H1 (cell line): ENCODE data around the gene HBM. TPM values are rescaled to one million over a fixed set of nuclear protein-coding genes. Genes with fewer than 3 reads are reported as not detected.

Experiments
- ASH2L ChIP-seq: fragments of 200-600, 300-600 bp; sonication (generic); IDR thresholded peaks from one replicate; pipeline ENCODE4 v1.7.1; 2017; ENCODE audit warnings: low read length
- BACH1 ChIP-seq: IDR thresholded peaks from 2 replicates; pipeline ENCODE4 v1.6.1; 2012; ENCODE audit warnings: low read length, improper control_type of control experiment
- CBX5 ChIP-seq: fragments of 300-800, 300-1000 bp; sonication (generic); IDR thresholded peaks from 2 replicates; pipeline ENCODE4 v1.7.1; 2016; ENCODE audit warnings: antibody characterized with exemption, low read length, low read depth
- CEBPB ChIP-seq: IDR thresholded peaks from 2 replicates; pipeline ENCODE4 v1.6.1; 2012; ENCODE audit warnings: low read depth, low read length
- CREB1 ChIP-seq: IDR thresholded peaks from 2 replicates; pipeline ENCODE4 v1.6.1; 2012; ENCODE audit warnings: inconsistent platforms
- CTBP2 ChIP-seq: IDR thresholded peaks from 2 replicates; pipeline ENCODE4 v1.7.0; 2011; ENCODE audit warnings: borderline replicate concordance, mild to moderate bottlenecking, moderate library complexity, mixed read lengths, low read length; ENCODE audit not compliant: insufficient read depth, insufficient read length
- EZH2 ChIP-seq: fragments of 200-600 bp; sonication (generic); IDR thresholded peaks from 2 replicates; pipeline ENCODE4 v1.7.1; 2012; ENCODE audit warnings: low read depth, mild to moderate bottlenecking, moderate library complexity, low read length, inconsistent platforms; ENCODE audit not compliant: severe bottlenecking
- JUND ChIP-seq: IDR thresholded peaks from 2 replicates; pipeline ENCODE4 v1.6.1; 2011; ENCODE audit warnings: mild to moderate bottlenecking, improper control_type of control experiment, low read length
- KDM1A ChIP-seq: fragments of 200-600, 300-600 bp; sonication (generic); IDR thresholded peaks from 2 replicates; pipeline ENCODE4 v1.7.1; 2016; ENCODE audit warnings: mild to moderate bottlenecking, low read length, borderline replicate concordance
- NRF1 ChIP-seq: IDR thresholded peaks from 2 replicates; pipeline ENCODE4 v1.6.1; 2011; ENCODE audit warnings: mild to moderate bottlenecking, low read depth, low read length, improper control_type of control experiment
- POLR2A ChIP-seq, 2 experiments: IDR thresholded peaks; 1 replicate in 1 of 2; 2 replicates in 1 of 2; pipeline ENCODE4 v1.6.1; 2011; ENCODE audit warnings: low read depth in 2 of 2, low read length in 2 of 2, mild to moderate bottlenecking in 2 of 2; ENCODE audit errors: control extremely low read depth in 1 of 2
- POLR2AphosphoS5 ChIP-seq: IDR thresholded peaks from 2 replicates; pipeline ENCODE4 v1.6.1; 2011; ENCODE audit warnings: low read depth, low read length
- POU5F1 ChIP-seq: IDR thresholded peaks from 2 replicates; pipeline ENCODE4 v1.6.1; 2011; ENCODE audit warnings: low read depth, mild to moderate bottlenecking, low read length, moderate library complexity
- RAD21 ChIP-seq, 2 experiments: IDR thresholded peaks in 1 of 2; conservative IDR thresholded peaks in 1 of 2; 2 replicates each; pipeline ENCODE4 v1.6.1; 2011; ENCODE audit warnings: low read depth in 2 of 2, low read length in 2 of 2, improper control_type of control experiment in 1 of 2, inconsistent platforms in 1 of 2, mild to moderate bottlenecking in 1 of 2, moderate library complexity in 1 of 2
- SIX5 ChIP-seq: IDR thresholded peaks from 2 replicates; pipeline ENCODE4 v1.6.1; 2011; ENCODE audit warnings: mild to moderate bottlenecking, low read depth, low read length
- SP2 ChIP-seq: IDR thresholded peaks from 2 replicates; pipeline ENCODE4 v1.6.1; 2012; ENCODE audit warnings: mild to moderate bottlenecking, low read length, inconsistent platforms
- SUZ12 ChIP-seq: fragments of 200-600 bp; sonication (generic); IDR thresholded peaks from 2 replicates; pipeline ENCODE4 v1.6.1; 2012; ENCODE audit warnings: mild to moderate bottlenecking, inconsistent platforms, low read length, moderate library complexity, mixed read lengths
- TAF7 ChIP-seq: optimal IDR thresholded peaks from 2 replicates; pipeline ENCODE3; 2011; ENCODE audit warnings: low read depth, mild to moderate bottlenecking, inconsistent platforms, low read length, moderate library complexity, borderline replicate concordance
- TEAD4 ChIP-seq: IDR thresholded peaks from 2 replicates; pipeline ENCODE4 v1.6.1; 2012; ENCODE audit warnings: low read depth, low read length, inconsistent platforms, mixed read lengths
- ZNF274 ChIP-seq: IDR thresholded peaks from 2 replicates; pipeline ENCODE4 v1.7.0; 2012; ENCODE audit warnings: low read length, borderline replicate concordance; ENCODE audit errors: extremely low read depth
- polyA plus RNA-seq, 7 experiments: library from polyadenylated mRNA; depleted of rRNA in 3 of 7; stranded (reverse) in 5 of 7; unstranded in 2 of 7; fragments of >200 nt in 5 of 7; fragments of 200-250 nt in 2 of 7; gene quantifications; 1 replicate in 5 of 7; 2 replicates in 1 of 7; 4 replicates in 1 of 7; pipeline versions ENCODE4 v1.2.1 to v1.2.3, GENCODE V29; 2011 to 2013; ENCODE audit warnings: missing spikeins in 2 of 7, mixed read lengths in 2 of 7
- total RNA-seq: library from RNA; stranded (reverse); fragmentation: NEBNext Ultra II Directional; extraction: Animal tissue kit (Norgen Biotek cat#: 25700); gene quantifications from 2 replicates; pipeline ENCODE4 v1.2.1, GENCODE V29; 2021
- TF ChIP-seq, protein P1 (sequence below): IDR thresholded peaks from 2 replicates; pipeline ENCODE4 v1.6.1; 2012; ENCODE audit warnings: inconsistent platforms
- TF ChIP-seq, protein P2 (sequence below): IDR thresholded peaks from 2 replicates; pipeline ENCODE4 v1.6.1; 2012; ENCODE audit warnings: inconsistent platforms

The HBM gene
- total and polyA plus RNA-seq, 2 of the 8 experiments (the other 6 are each of a cell fraction or from before 2014, with no cell fraction given) = 0.88 TPM; not detected in 1

DNA sequence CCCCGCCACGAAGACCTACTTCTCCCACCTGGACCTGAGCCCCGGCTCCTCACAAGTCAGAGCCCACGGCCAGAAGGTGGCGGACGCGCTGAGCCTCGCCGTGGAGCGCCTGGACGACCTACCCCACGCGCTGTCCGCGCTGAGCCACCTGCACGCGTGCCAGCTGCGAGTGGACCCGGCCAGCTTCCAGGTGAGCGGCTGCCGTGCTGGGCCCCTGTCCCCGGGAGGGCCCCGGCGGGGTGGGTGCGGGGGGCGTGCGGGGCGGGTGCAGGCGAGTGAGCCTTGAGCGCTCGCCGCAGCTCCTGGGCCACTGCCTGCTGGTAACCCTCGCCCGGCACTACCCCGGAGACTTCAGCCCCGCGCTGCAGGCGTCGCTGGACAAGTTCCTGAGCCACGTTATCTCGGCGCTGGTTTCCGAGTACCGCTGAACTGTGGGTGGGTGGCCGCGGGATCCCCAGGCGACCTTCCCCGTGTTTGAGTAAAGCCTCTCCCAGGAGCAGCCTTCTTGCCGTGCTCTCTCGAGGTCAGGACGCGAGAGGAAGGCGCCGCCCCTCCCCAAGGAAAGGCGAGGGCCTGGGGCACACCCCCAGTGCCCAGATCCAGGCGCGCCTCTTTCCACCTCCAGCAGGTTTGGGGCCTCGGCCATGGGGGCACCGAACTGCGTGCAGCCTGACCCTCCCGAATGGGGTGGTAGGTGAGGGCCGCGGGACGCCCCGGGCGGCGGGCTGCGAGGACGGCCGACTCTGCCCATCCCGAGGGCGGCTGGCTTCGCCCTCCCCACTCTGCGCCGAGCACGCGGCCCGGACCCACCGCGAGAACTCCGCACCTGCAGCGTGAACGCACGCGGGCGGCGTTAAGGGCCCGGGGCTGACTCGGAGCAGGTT, 15.1 kb downstream of the HBM start (continued):
- TF ChIP-seq, protein P1, sequence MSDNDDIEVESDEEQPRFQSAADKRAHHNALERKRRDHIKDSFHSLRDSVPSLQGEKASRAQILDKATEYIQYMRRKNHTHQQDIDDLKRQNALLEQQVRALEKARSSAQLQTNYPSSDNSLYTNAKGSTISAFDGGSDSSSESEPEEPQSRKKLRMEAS = peak; percentile 100
- TF ChIP-seq POU5F1 (no peak), CEBPB (no peak), BACH1 (peak; percentile 33; the same call in 1 of the 2 replicates), TAF7 (peak; percentile 10), TEAD4 (0 out of 2 replicates have a peak, but pooled peaks have one; percentile 28), NRF1 (no peak), ZNF274 (no peak), CTBP2 (no peak), EZH2 (peak; percentile 45), SP2 (no peak), SUZ12 (peak; percentile 50; the same call in 1 of the 2 replicates), POLR2AphosphoS5 (no peak; the same call in 1 of the 2 replicates), CREB1 (peak; percentile 40), JUND (no peak), ASH2L (no peak), SIX5 (no peak), RAD21 (IDR thresholded peaks at IDR 0.05 in 1 of 2, conservative IDR thresholded peaks at IDR 0.05 in 1 of 2; ENCODE audit: low read depth in 2 of 2, low read length in 2 of 2) (peak; percentile 81 to 82; a peak in 2 of 4 replicates), CBX5 (no peak), KDM1A (0 out of 2 replicates have a peak, but pooled peaks have one; percentile 27), POLR2A (IDR thresholded peaks at IDR 0.05; ENCODE audit: control extremely low read depth in 1 of 2, low read depth in 2 of 2, low read length in 2 of 2) (peak in 1 of 2 experiments; percentile 22; a peak in 1 of 3 replicates)
- TF ChIP-seq, protein P2, sequence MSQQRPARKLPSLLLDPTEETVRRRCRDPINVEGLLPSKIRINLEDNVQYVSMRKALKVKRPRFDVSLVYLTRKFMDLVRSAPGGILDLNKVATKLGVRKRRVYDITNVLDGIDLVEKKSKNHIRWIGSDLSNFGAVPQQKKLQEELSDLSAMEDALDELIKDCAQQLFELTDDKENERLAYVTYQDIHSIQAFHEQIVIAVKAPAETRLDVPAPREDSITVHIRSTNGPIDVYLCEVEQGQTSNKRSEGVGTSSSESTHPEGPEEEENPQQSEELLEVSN = peak; percentile 98
